Memory B cell (primary cell): ENCODE data around the gene HLX.

Experiments
- ATAC-seq: fragments of 150-1000 bp; cut with Tn5 transposase; 2 replicates; pipeline ENCODE4 v1.10.0; 2021; ENCODE audit warnings: low read depth, mild to moderate bottlenecking, moderate library complexity
- DNase-seq, 2 donors: peaks; one replicate each; pipeline ENCODE4 v3.0.0; 2022; ENCODE audit warnings: low spot score in 2 of 2
- H3K27ac Mint-ChIP-seq: one replicate; pipeline ENCODE4 v1.8.0; 2022; ENCODE audit warnings: mild to moderate bottlenecking, moderate library complexity, mixed read lengths
- H3K27me3 Mint-ChIP-seq: one replicate; pipeline ENCODE4 v1.8.0; 2022; ENCODE audit warnings: mixed read lengths
- H3K36me3 Mint-ChIP-seq: one replicate; pipeline ENCODE4 v1.8.0; 2022; ENCODE audit warnings: mild to moderate bottlenecking, mixed read lengths
- H3K4me1 Mint-ChIP-seq: one replicate; pipeline ENCODE4 v1.8.0; 2022; ENCODE audit warnings: mixed read lengths
- H3K4me3 Mint-ChIP-seq: one replicate; pipeline ENCODE4 v1.8.0; 2022; ENCODE audit warnings: mild to moderate bottlenecking, moderate library complexity, mixed read lengths
- H3K9me3 Mint-ChIP-seq: one replicate; pipeline ENCODE4 v1.8.0; 2022; ENCODE audit warnings: mixed read lengths

The HLX gene

GRCh38 chr1:220918285-220918951, 39.2 kb downstream of the HLX start:
- Mint-ChIP-seq H3K4me1 (peaks cover 9% of the 10 kb centered on the region), H3K4me3 (no peak overlapping the region), H3K27ac (no peak overlapping the region), H3K36me3 (no peaks in the 10 kb centered on the region), H3K27me3 (peaks cover 2% of the 10 kb centered on the region), H3K9me3 (no peaks in the 10 kb centered on the region)
- DNase-seq (no peak), ATAC-seq (no peak)

GRCh38 chr1:220920967-220921366, 41.7 kb downstream of the HLX start:
- ATAC-seq (no peak), DNase-seq (no peak)
- H3K36me3 Mint-ChIP-seq, result no peaks in the 10 kb centered on the region
- H3K9me3 Mint-ChIP-seq, result no peaks in the 10 kb centered on the region
- no peak overlapping the region for H3K27ac Mint-ChIP-seq
- peaks cover 3% of the 10 kb centered on the region for H3K27me3 Mint-ChIP-seq
- H3K4me3 Mint-ChIP-seq, result no peak overlapping the region
- peaks cover 5% of the 10 kb centered on the region for H3K4me1 Mint-ChIP-seq

DNA sequence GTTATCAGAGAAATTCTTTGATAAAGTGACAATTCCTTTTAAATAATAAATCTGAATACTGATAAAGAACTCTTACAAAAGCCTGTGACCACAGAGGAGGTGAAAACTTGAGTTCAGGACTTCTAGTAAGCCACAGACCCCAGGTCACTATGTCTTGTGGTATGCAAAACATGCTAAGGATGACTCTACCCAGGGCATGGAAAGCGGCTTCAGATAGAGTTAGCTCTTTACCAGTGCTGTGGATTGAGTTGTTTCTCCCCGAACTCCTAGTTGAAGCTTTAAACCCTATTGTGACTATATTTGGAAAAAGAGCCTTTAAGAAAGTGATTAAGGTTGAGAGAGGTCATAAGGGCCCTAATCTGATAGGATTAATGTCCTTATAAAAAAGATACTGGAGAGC, 42.3 kb downstream of the HLX start:
- ATAC-seq, result no peak
- no peak for DNase-seq
- H3K4me3 Mint-ChIP-seq, result no peak overlapping the region
- H3K4me1 Mint-ChIP-seq, result peaks cover 5% of the 10 kb centered on the region
- peaks cover 5% of the 10 kb centered on the region for H3K27me3 Mint-ChIP-seq
- no peaks in the 10 kb centered on the region for H3K36me3 Mint-ChIP-seq
- no peaks in the 10 kb centered on the region for H3K9me3 Mint-ChIP-seq
- no peak overlapping the region for H3K27ac Mint-ChIP-seq

GRCh38 chr1:220921971-220922635, 42.9 kb downstream of the HLX start:
- Mint-ChIP-seq H3K27ac (no peak overlapping the region), H3K9me3 (no peaks in the 10 kb centered on the region), H3K36me3 (no peaks in the 10 kb centered on the region), H3K4me3 (no peak overlapping the region), H3K27me3 (peaks cover 5% of the 10 kb centered on the region), H3K4me1 (peaks cover 5% of the 10 kb centered on the region)
- DNase-seq (no peak), ATAC-seq (no peak)

- peaks cover 8% of the 10 kb centered on the region for H3K27me3 Mint-ChIP-seq
- no peaks in the 10 kb centered on the region for H3K9me3 Mint-ChIP-seq
- DNase-seq, result no peak
- H3K4me3 Mint-ChIP-seq, result no peak overlapping the region
- no peaks in the 10 kb centered on the region for H3K36me3 Mint-ChIP-seq
- peaks cover 5% of the 10 kb centered on the region for H3K4me1 Mint-ChIP-seq
- H3K27ac Mint-ChIP-seq, result no peak overlapping the region
- ATAC-seq, result no peak
These were observed 43.7 kb downstream of the HLX start for GRCh38 chr1:220922951-220923350.

GRCh38 chr1:220924331-220924970, 45.2 kb downstream of the HLX start:
- Mint-ChIP-seq H3K36me3 (no peaks in the 10 kb centered on the region), H3K27me3 (peaks cover 8% of the 10 kb centered on the region), H3K4me1 (peaks cover 8% of the 10 kb centered on the region), H3K4me3 (no peak overlapping the region), H3K9me3 (no peaks in the 10 kb centered on the region), H3K27ac (no peak overlapping the region)
- no peak for ATAC-seq
- DNase-seq, result no peak

DNA sequence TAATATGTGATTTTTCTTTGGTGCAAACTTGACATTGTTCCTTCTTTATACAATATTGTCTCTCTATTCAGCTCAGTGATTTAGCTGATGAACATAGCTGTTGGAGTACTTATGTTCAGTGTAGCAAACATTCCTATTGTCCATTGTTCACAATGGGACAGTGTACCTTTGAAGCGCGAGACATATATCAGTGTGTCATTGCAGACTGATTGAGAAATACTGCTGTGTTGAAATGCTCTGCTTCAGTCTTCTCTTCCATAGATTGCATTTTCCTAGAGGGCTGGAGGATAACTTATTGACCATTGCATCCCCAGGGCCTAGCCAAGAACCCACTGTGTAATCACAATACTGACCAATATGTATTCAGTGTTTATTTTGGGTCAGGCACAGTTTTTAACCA, 46.5 kb downstream of the HLX start:
- ATAC-seq, result no peak
- no peak overlapping the region for H3K4me3 Mint-ChIP-seq
- no peaks in the 10 kb centered on the region for H3K9me3 Mint-ChIP-seq
- H3K4me1 Mint-ChIP-seq, result peaks cover 8% of the 10 kb centered on the region
- no peaks in the 10 kb centered on the region for H3K36me3 Mint-ChIP-seq
- H3K27ac Mint-ChIP-seq, result no peak overlapping the region
- DNase-seq, result no peak
- H3K27me3 Mint-ChIP-seq, result peaks cover 8% of the 10 kb centered on the region

- no peak overlapping the region for H3K27ac Mint-ChIP-seq
- no peak for ATAC-seq
- no peaks in the 10 kb centered on the region for H3K9me3 Mint-ChIP-seq
- H3K36me3 Mint-ChIP-seq, result no peaks in the 10 kb centered on the region
- H3K4me1 Mint-ChIP-seq, result peaks cover 8% of the 10 kb centered on the region
- no peak for DNase-seq
- H3K4me3 Mint-ChIP-seq, result no peak overlapping the region
- H3K27me3 Mint-ChIP-seq, result peaks cover 8% of the 10 kb centered on the region
These were observed 46.9 kb downstream of the HLX start for GRCh38 chr1:220926146-220926545.

DNA sequence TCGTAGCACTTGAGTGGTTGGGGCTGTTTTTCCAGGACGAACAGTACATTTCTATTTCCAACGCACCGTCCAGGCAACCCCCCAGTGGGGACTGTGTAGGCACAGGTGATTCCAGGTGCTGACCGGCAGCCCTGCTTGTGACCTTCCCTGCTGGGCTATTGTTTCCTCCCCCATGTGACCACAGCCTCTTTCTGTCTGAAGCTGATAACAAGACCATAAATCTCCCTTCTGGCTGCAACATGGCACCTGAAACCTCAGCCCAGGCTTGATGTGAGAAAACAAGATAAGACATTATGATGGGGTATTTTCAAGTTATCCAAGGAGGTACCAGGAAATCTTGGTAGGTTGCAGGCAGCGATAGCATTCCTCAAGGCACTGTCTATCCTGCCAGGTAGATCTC, 48.2 kb downstream of the HLX start:
- Mint-ChIP-seq H3K36me3 (no peaks in the 10 kb centered on the region), H3K4me3 (no peak overlapping the region), H3K9me3 (no peaks in the 10 kb centered on the region), H3K27me3 (peaks cover 6% of the 10 kb centered on the region), H3K4me1 (peaks cover 2% of the 10 kb centered on the region), H3K27ac (no peak overlapping the region)
- no peak for ATAC-seq
- no peak for DNase-seq

DNA sequence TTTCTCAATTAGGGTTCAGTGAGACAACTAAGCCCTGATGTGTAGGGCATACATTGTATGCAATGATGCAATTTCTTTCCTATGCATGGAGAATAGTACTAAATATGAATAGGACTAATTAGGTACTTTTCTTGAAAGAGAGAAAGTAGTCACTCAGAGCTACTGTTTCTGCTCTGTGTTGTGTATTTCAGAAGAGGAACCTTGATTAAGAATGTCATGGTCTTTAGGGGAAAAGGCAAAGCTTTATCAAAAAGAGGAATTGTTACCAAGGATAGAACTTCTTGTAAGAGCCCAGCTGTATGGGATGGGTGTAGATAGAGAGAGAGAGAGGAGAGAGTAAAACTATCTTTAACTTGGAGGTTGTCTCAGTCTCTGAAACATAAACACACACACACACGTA, 49.1 kb downstream of the HLX start:
- Mint-ChIP-seq H3K27me3 (peaks cover 6% of the 10 kb centered on the region), H3K4me3 (no peak overlapping the region), H3K36me3 (no peaks in the 10 kb centered on the region), H3K27ac (no peak overlapping the region), H3K9me3 (no peaks in the 10 kb centered on the region), H3K4me1 (peaks cover 2% of the 10 kb centered on the region)
- DNase-seq (no peak), ATAC-seq (no peak)

- H3K27me3 Mint-ChIP-seq, result peaks cover 6% of the 10 kb centered on the region
- DNase-seq (no peak), ATAC-seq (no peak)
- no peak overlapping the region for H3K27ac Mint-ChIP-seq
- no peaks in the 10 kb centered on the region for H3K9me3 Mint-ChIP-seq
- no peaks in the 10 kb centered on the region for H3K36me3 Mint-ChIP-seq
- H3K4me1 Mint-ChIP-seq, result peaks cover 2% of the 10 kb centered on the region
- no peak overlapping the region for H3K4me3 Mint-ChIP-seq
These were observed 49.6 kb downstream of the HLX start for GRCh38 chr1:220928725-220929300.

GRCh38 chr1:220929304-220929703, 50.1 kb downstream of the HLX start:
- no peaks in the 10 kb centered on the region for H3K36me3 Mint-ChIP-seq

More at GRCh38 chr1:220929304-220929703, 50.1 kb downstream of the HLX start:
- Mint-ChIP-seq H3K4me1 (peaks cover 2% of the 10 kb centered on the region), H3K4me3 (no peak overlapping the region), H3K27me3 (peaks cover 5% of the 10 kb centered on the region), H3K9me3 (no peaks in the 10 kb centered on the region), H3K27ac (no peak overlapping the region)
- ATAC-seq (no peak), DNase-seq (no peak)
